Measurements from ENCODE around the gene TYROBP.

GRCh38 chr19:35896643-35897040, 11.5 kb downstream of the TYROBP start:
- TF ChIP-seq CTCF (IDR thresholded peaks at IDR 0.05) (no peak), POLR2A (IDR thresholded peaks at IDR 0.05) (no peak), POLR2AphosphoS5 (IDR thresholded peaks at IDR 0.05) (no peak)

Data from prostate gland (tissue), 2 donors.